CD14-positive monocyte (primary cell): Measurements from ENCODE around the gene PEX11G. TPM values are rescaled to one million over a fixed set of nuclear protein-coding genes. Genes with fewer than 3 reads are reported as not detected.

Source experiments
- DNase-seq, 3 donors: peaks; one replicate each; pipeline ENCODE4 v3.0.0-alpha.2; 2011 to 2022
- H2AFZ ChIP-seq: 2 replicates; pipeline ENCODE4 v1.6.0; 2012; ENCODE audit warnings: mild to moderate bottlenecking, low read depth, low read length, inconsistent platforms; ENCODE audit not compliant: insufficient read depth, poor library complexity, severe bottlenecking
- H3K27ac ChIP-seq, 2 donors: 1 replicate in 1 of 2; 2 replicates in 1 of 2; pipeline ENCODE4 v1.5.1; 2012 to 2013; ENCODE audit warnings: low read length in 2 of 2, control low read depth in 1 of 2, inconsistent platforms in 1 of 2, low read depth in 1 of 2, mild to moderate bottlenecking in 1 of 2
- H3K27me3 ChIP-seq, 2 donors: one replicate each; pipeline versions ENCODE4 v1.6.0 to v1.6.1; 2011 to 2013; ENCODE audit warnings: low read length in 2 of 2; ENCODE audit not compliant: control insufficient read depth in 2 of 2, insufficient read depth in 2 of 2
- H3K36me3 ChIP-seq, 2 donors: replicated peaks in 1 of 2; 1 replicate in 1 of 2; 2 replicates in 1 of 2; pipeline versions ENCODE4 v1.5.1 to v1.6.1; 2012 to 2013; ENCODE audit warnings: low read length in 2 of 2, control low read depth in 1 of 2, inconsistent platforms in 1 of 2, mild to moderate bottlenecking in 1 of 2; ENCODE audit not compliant: insufficient read depth in 2 of 2, control insufficient read depth in 1 of 2
- H3K4me1 ChIP-seq, 2 donors: 1 replicate in 1 of 2; 2 replicates in 1 of 2; pipeline versions ENCODE4 v1.5.1 to v1.6.1; 2012 to 2013; ENCODE audit warnings: low read length in 2 of 2, control low read depth in 1 of 2, inconsistent platforms in 1 of 2, mild to moderate bottlenecking in 1 of 2, moderate library complexity in 1 of 2; ENCODE audit not compliant: insufficient read depth in 2 of 2, control insufficient read depth in 1 of 2
- H3K4me2 ChIP-seq: replicated peaks from 2 replicates; pipeline ENCODE3; 2012; ENCODE audit warnings: low read length, moderate library complexity, mild to moderate bottlenecking; ENCODE audit not compliant: poor library complexity, severe bottlenecking; ENCODE audit errors: extremely low read depth
- H3K4me3 ChIP-seq, 3 experiments: fragments of 200-600 bp in 1 of 3; sonication (generic) in 1 of 3; replicated peaks in 1 of 3; 1 replicate in 2 of 3; 2 replicates in 1 of 3; pipeline ENCODE4 v1.5.1; 2011 to 2013; ENCODE audit warnings: low read length in 3 of 3, mild to moderate bottlenecking in 3 of 3, control low read depth in 2 of 3, low read depth in 2 of 3, inconsistent platforms in 1 of 3, moderate library complexity in 1 of 3
- H3K79me2 ChIP-seq: 2 replicates; pipeline ENCODE4 v1.6.0; 2012; ENCODE audit warnings: mild to moderate bottlenecking, control low read depth, inconsistent platforms, low read length, moderate library complexity; ENCODE audit not compliant: insufficient read depth
- H3K9ac ChIP-seq: 2 replicates; pipeline ENCODE4 v1.6.0; 2017; ENCODE audit warnings: low read length, mild to moderate bottlenecking; ENCODE audit not compliant: insufficient read depth, poor library complexity, severe bottlenecking
- H3K9me3 ChIP-seq, 2 donors: replicated peaks in 1 of 2; 1 replicate in 1 of 2; 2 replicates in 1 of 2; pipeline versions ENCODE4 v1.5.1 to v1.6.1; 2012 to 2013; ENCODE audit warnings: low read length in 2 of 2, control low read depth in 1 of 2; ENCODE audit not compliant: control insufficient read depth in 1 of 2, insufficient read depth in 1 of 2
- H4K20me1 ChIP-seq: 2 replicates; pipeline ENCODE4 v1.6.0; 2012; ENCODE audit warnings: mild to moderate bottlenecking, low read length, control low read depth, moderate library complexity; ENCODE audit not compliant: insufficient read depth
- H3K27ac Mint-ChIP-seq, 7 donors: one replicate each; pipeline ENCODE4 v1.8.0; 2020; ENCODE audit warnings: mild to moderate bottlenecking in 7 of 7, mixed read lengths in 7 of 7, moderate library complexity in 6 of 7, inconsistent platforms in 2 of 7
- H3K27me3 Mint-ChIP-seq, 3 donors: one replicate each; pipeline ENCODE4 v1.8.0; 2021 to 2022; ENCODE audit warnings: low read depth in 3 of 3, mild to moderate bottlenecking in 3 of 3, mixed read lengths in 3 of 3, moderate library complexity in 3 of 3, inconsistent platforms in 1 of 3
- H3K36me3 Mint-ChIP-seq, 2 donors: one replicate each; pipeline ENCODE4 v1.8.0; 2020; ENCODE audit warnings: mixed read lengths in 2 of 2, inconsistent platforms in 1 of 2, mild to moderate bottlenecking in 1 of 2
- H3K4me1 Mint-ChIP-seq: one replicate; pipeline ENCODE4 v1.8.0; 2020; ENCODE audit warnings: mild to moderate bottlenecking, mixed read lengths
- H3K4me3 Mint-ChIP-seq, 2 donors: one replicate each; pipeline ENCODE4 v1.8.0; 2020; ENCODE audit warnings: mild to moderate bottlenecking in 2 of 2, mixed read lengths in 2 of 2, moderate library complexity in 1 of 2
- H3K9me3 Mint-ChIP-seq, 7 donors: one replicate each; pipeline ENCODE4 v1.8.0; 2020 to 2022; ENCODE audit warnings: mixed read lengths in 7 of 7, mild to moderate bottlenecking in 6 of 7, moderate library complexity in 6 of 7, inconsistent platforms in 2 of 7
- CTCF ChIP-seq: fragments of 200-600 bp; IDR thresholded peaks from one replicate; pipeline ENCODE4 v1.8.0; 2022; ENCODE audit warnings: antibody characterized with exemption, mild to moderate bottlenecking
- WGBS: methylation state at CpG from one replicate; pipeline ENCODE4 v1.1.5; 2013; ENCODE audit warnings: missing lambda C conversion rate; ENCODE audit not compliant: insufficient coverage; 5-methylcytosine and 5-hydroxymethylcytosine counted together
- intact Hi-C, 2 donors: fragments of 100-400 bp; cut with micrococcal nuclease; formaldehyde crosslinking; loops; one replicate each; pipeline versions ENCODE4 v1.15.0 to v1.15.1; 2023
- polyA plus RNA-seq, 3 donors: library from polyadenylated mRNA; depleted of rRNA in 1 of 3; unstranded in 2 of 3; stranded (reverse) in 1 of 3; fragments of 300-500 nt in 2 of 3; fragments of >200 nt in 1 of 3; fragmentation: Illumina TruSeq in 2 of 3; gene quantifications; 1 replicate in 2 of 3; 2 replicates in 1 of 3; pipeline ENCODE4 v1.2.3, GENCODE V29; 2012 to 2021

PEX11G gene
- polyA plus RNA-seq, 3 donors = 0.77 to 3.0 (median 1.4) TPM

- Histone ChIP-seq H3K36me3 (no peaks in the 10 kb centered on the region), H3K4me3 (no peak overlapping the region), H3K9ac (no peak overlapping the region), H3K9me3 (no peaks in the 10 kb centered on the region), H3K79me2 (no peaks in the 10 kb centered on the region), H3K4me2 (no peak overlapping the region), H3K27ac (no peak overlapping the region), H3K27me3 (no peaks in the 10 kb centered on the region), H3K4me1 (peaks cover 22 to 28% of the 10 kb centered on the region in 2 donors), H4K20me1 (no peaks in the 10 kb centered on the region), H2AFZ (no peak overlapping the region)
- intact Hi-C loops = no loop called here
- H3K4me3 Mint-ChIP-seq = no peak overlapping the region
- H3K36me3 Mint-ChIP-seq = peaks cover 1 to 18% of the 10 kb centered on the region in 2 donors
- no peak for TF ChIP-seq CTCF
- H3K27me3 Mint-ChIP-seq = peaks cover 2 to 10% (median 9%) of the 10 kb centered on the region in 3 donors
- WGBS = 91% methylated on average over 24 of the region's 26 CpGs
- no peaks in the 10 kb centered on the region for H3K9me3 Mint-ChIP-seq
- no peak for DNase-seq
- peaks cover 25% of the 10 kb centered on the region for H3K4me1 Mint-ChIP-seq
- no peak overlapping the region for H3K27ac Mint-ChIP-seq
Observed at GRCh38 chr19:7478173-7478842, 10.5 kb downstream of the PEX11G start.

- Histone ChIP-seq H3K4me1 (peaks cover 23 to 28% of the 10 kb centered on the region in 2 donors), H3K9ac (no peak overlapping the region), H3K9me3 (no peaks in the 10 kb centered on the region), H3K36me3 (no peaks in the 10 kb centered on the region), H3K27me3 (no peaks in the 10 kb centered on the region), H3K27ac (no peak overlapping the region), H3K4me3 (no peak overlapping the region), H3K4me2 (no peak overlapping the region), H2AFZ (no peak overlapping the region), H3K79me2 (no peaks in the 10 kb centered on the region), H4K20me1 (no peaks in the 10 kb centered on the region)
- no peak for DNase-seq
- intact Hi-C loops = no loop called here
- Mint-ChIP-seq H3K36me3 (peaks cover 6 to 22% of the 10 kb centered on the region in 2 donors), H3K4me3 (no peak overlapping the region), H3K4me1 (peaks cover 26% of the 10 kb centered on the region), H3K27ac (no peak overlapping the region), H3K27me3 (peaks cover 2 to 10% (median 6%) of the 10 kb centered on the region in 3 donors), H3K9me3 (peaks cover 0 to 3% (median 0%) of the 10 kb centered on the region in 7 donors)
- TF ChIP-seq CTCF = no peak
- 99% methylated on average over 7 of the region's 10 CpGs for WGBS
Observed at GRCh38 chr19:7477758-7478157, 11.1 kb downstream of the PEX11G start.
